HL-60 (cell line): Measurements from ENCODE around the gene ARF5.

Experiments
- CTCF ChIP-seq: IDR thresholded peaks from one replicate; pipeline ENCODE4 v1.5.1; 2011; ENCODE audit warnings: low read length, control low read depth, inconsistent platforms; ENCODE audit not compliant: insufficient read depth
- POLR2AphosphoS5 ChIP-seq: IDR thresholded peaks from 2 replicates; pipeline ENCODE4 v1.6.1; 2012; ENCODE audit warnings: low read depth

GRCh38 chr7:127556404-127556803, 31.8 kb upstream of the ARF5 start:
- TF ChIP-seq CTCF, result no peak
- no peak for TF ChIP-seq POLR2AphosphoS5
